GM12874 (cell line): ENCODE measurements around the gene MARCHF3.

ENCODE experiments used
- TF ChIP-seq, protein P1 (sequence below): IDR thresholded peaks from 2 replicates; pipeline ENCODE4 v1.5.1; 2011; ENCODE audit warnings: low read depth, mild to moderate bottlenecking, control low read depth, low read length, moderate library complexity; ENCODE audit not compliant: insufficient read depth

Gene MARCHF3

DNA sequence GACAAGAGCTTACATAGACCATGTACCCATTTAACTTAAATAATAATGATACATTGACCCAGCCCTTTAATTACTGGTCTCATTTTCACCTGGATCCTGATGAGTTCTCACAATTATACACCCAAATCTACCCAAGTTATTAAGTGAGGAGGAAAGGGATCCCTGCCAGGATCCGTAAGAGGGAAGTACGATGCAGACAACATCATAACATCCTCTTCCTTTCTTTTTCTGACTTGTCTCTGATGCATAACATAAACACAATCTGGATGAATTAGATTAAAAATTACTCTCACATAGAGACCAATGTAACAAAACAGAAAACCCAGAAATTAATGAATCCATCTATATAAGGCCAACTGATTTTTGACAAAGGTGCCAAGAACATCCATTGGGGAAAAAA lies 17.0 kb downstream of the MARCHF3 start:
- TF ChIP-seq, protein P1, sequence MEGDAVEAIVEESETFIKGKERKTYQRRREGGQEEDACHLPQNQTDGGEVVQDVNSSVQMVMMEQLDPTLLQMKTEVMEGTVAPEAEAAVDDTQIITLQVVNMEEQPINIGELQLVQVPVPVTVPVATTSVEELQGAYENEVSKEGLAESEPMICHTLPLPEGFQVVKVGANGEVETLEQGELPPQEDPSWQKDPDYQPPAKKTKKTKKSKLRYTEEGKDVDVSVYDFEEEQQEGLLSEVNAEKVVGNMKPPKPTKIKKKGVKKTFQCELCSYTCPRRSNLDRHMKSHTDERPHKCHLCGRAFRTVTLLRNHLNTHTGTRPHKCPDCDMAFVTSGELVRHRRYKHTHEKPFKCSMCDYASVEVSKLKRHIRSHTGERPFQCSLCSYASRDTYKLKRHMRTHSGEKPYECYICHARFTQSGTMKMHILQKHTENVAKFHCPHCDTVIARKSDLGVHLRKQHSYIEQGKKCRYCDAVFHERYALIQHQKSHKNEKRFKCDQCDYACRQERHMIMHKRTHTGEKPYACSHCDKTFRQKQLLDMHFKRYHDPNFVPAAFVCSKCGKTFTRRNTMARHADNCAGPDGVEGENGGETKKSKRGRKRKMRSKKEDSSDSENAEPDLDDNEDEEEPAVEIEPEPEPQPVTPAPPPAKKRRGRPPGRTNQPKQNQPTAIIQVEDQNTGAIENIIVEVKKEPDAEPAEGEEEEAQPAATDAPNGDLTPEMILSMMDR = no peak

- TF ChIP-seq, protein P1 = no peak
Measured at GRCh38 chr5:127012916-127013315, 17.4 kb downstream of the MARCHF3 start.

DNA sequence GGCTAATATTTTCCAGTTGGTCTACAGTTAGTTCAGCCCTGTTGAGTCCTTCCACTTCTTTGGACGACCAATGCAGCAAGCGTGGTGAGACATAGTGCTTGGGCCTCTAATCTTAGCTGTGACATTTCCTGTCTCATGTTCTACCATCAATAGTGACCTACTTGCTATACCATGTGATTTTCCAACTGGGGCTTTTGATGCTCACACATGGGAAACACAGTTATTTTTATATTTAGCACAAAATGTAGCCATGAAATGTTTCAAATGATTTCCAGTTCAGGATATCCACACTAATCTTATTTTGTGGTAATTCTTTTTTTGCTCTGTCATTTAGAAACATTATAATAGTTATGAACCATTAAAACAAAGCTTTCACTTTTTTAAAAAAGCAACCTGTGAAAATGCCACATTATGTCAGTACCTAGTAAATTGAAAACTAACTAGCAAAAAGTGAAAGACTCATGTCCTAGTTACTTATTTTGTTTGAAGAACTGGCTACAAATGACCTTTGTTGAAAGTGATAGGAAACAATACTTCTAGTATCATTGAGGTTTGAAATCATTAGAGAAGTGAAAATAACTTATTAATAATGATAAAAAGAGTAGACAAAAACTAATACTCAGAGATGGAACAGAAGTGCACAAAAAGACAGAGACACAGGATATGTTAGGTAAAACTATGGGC lies 18.3 kb downstream of the MARCHF3 start:
- TF ChIP-seq, protein P1 = no peak

GRCh38 chr5:127011153-127011552 lies 19.2 kb downstream of the MARCHF3 start:
- TF ChIP-seq, protein P1 = no peak

GRCh38 chr5:127010362-127010761 lies 20.0 kb downstream of the MARCHF3 start:
- TF ChIP-seq, protein P1 = no peak

DNA sequence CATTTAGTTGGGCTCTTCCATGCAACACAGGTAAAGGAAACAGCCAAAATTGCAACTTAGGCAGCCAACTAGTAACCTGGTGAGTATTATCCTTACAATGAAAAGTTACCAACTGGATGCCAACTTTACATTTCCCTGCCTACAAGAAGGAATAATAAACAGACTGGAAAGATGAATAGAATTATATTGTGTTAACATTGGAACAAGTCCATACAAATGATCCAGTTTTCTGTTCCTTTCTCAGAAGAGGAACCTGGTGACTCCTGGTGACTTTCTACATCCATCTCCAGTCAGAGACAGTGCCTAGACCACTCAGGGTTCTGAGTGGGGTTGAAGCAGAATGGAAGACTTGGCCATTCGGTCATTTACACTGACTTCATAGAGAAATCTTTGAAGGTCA lies 20.6 kb downstream of the MARCHF3 start:
- TF ChIP-seq, protein P1 = no peak

DNA sequence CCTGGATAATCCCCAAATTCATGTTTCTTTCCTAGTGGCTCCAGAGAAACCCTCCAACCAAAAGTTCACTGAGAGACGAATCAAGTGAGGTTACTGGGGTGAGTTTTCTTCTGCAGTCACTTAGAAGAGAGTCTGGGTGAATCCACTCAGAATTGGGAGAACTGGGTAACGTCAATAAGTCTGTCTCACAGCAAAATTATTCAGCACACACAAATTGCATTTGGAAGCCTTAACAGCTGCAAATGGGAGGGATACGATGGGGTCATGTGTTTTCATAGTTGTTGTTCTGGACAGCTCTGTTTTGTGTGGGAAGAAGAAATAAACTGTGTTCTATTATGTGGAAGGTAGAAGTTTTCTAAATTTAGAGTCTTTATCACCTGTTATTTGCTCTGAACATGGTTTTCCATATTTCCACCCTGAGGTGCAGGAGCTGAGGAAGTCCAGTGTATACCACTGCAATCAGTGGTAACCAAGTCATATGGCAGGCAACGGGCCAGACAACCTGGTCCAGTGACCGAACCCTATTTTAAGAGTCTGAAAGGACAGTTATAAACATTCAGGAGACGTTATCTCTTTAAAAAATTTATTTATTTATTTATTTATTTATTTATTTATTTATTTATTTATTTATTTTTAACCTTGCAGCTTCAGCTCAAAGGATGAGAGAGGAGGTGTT lies 21.9 kb downstream of the MARCHF3 start:
- TF ChIP-seq, protein P1 = no peak
